Epithelial cell of proximal tubule (primary cell): Measurements from ENCODE around the gene AFF3. TPM values are rescaled to one million over a fixed set of nuclear protein-coding genes. Genes with fewer than 3 reads are reported as not detected.

Experiments used
- DNase-seq: peaks from one replicate; pipeline ENCODE4 v3.0.0-alpha.2; 2011; ENCODE audit warnings: low read depth
- H3K4me3 ChIP-seq: 2 replicates; pipeline ENCODE4 v1.5.1; 2011; ENCODE audit warnings: low read depth, mild to moderate bottlenecking, low read length
- CTCF ChIP-seq: conservative IDR thresholded peaks from 2 replicates; pipeline ENCODE4 v1.5.1; 2012; ENCODE audit warnings: low read depth, mild to moderate bottlenecking, low read length
- total RNA-seq: library from RNA; depleted of rRNA; stranded (reverse); fragments of >200 nt; gene quantifications from 2 replicates; pipeline ENCODE4 v1.2.3, GENCODE V29; 2015

Gene AFF3
- total RNA-seq, 1 donor from 2014 or later = 0.35 TPM

- no peak for DNase-seq
- TF ChIP-seq CTCF = no peak
- H3K4me3 ChIP-seq = no peak overlapping the region
These were observed 310.6 kb downstream of the AFF3 start for GRCh38 chr2:99831772-99832171.

- no peak for TF ChIP-seq CTCF
- no peak for DNase-seq
- no peak overlapping the region for H3K4me3 ChIP-seq
These were observed 314.9 kb downstream of the AFF3 start for GRCh38 chr2:99827296-99827999.

- TF ChIP-seq CTCF = no peak
- no peak overlapping the region for H3K4me3 ChIP-seq
- DNase-seq = no peak
These were observed 316.8 kb downstream of the AFF3 start for GRCh38 chr2:99825630-99826029.

GRCh38 chr2:99824758-99825157 lies 317.6 kb downstream of the AFF3 start:
- no peak for TF ChIP-seq CTCF
- no peak overlapping the region for H3K4me3 ChIP-seq
- no peak for DNase-seq

- no peak overlapping the region for H3K4me3 ChIP-seq
- no peak for DNase-seq
These were observed 319.7 kb downstream of the AFF3 start for GRCh38 chr2:99822474-99823207.

GRCh38 chr2:99821984-99822383 lies 320.4 kb downstream of the AFF3 start:
- TF ChIP-seq CTCF = no peak
- H3K4me3 ChIP-seq = no peak overlapping the region
- DNase-seq = no peak

More at GRCh38 chr2:99822474-99823207, 319.7 kb downstream of the AFF3 start:
- TF ChIP-seq CTCF = no peak
